ENCODE data around the gene MRTFB. TPM values are rescaled to one million over a fixed set of nuclear protein-coding genes. Genes with fewer than 3 reads are reported as not detected.

The MRTFB gene
- total RNA-seq, 1 donor from 2014 or later: 31.4 TPM

DNA sequence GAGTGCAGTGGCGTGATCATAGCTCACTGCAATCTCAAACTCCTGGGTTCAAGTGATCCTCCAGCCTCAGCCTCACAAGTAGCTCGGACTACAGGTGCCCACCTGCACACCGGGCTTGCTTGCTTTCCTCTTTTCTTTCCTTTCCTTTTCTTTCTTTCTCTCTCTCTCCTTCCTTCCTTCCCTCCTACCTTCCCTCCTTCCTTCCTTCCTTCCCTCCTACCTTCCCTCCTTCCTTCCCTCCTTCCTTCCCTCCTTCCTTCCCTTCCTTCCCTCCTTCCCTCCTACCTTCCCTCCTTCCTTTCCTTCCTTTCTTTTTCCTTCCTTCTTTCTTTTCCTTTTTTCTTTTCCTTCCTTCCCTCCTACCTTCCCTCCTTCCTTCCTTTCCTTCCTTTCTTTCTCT, 225.5 kb downstream of the MRTFB start:
- H3K27me3 Mint-ChIP-seq (ENCODE audit: unreplicated experiment): no peaks in the 10 kb centered on the region
- H3K27ac Mint-ChIP-seq (ENCODE audit: unreplicated experiment): no peak overlapping the region
- H3K36me3 Mint-ChIP-seq (ENCODE audit: unreplicated experiment): no peaks in the 10 kb centered on the region
- H3K4me3 Mint-ChIP-seq (ENCODE audit: unreplicated experiment): no peak overlapping the region
- no peaks in the 10 kb centered on the region for H3K9me3 Mint-ChIP-seq (ENCODE audit: unreplicated experiment)
- DNase-seq (ENCODE audit: extremely low spot score, unreplicated experiment): no peak
- peaks cover 9% of the 10 kb centered on the region for H3K4me1 Mint-ChIP-seq (ENCODE audit: unreplicated experiment)
- TF ChIP-seq CTCF (IDR thresholded peaks at IDR 0.05): no peak

DNA sequence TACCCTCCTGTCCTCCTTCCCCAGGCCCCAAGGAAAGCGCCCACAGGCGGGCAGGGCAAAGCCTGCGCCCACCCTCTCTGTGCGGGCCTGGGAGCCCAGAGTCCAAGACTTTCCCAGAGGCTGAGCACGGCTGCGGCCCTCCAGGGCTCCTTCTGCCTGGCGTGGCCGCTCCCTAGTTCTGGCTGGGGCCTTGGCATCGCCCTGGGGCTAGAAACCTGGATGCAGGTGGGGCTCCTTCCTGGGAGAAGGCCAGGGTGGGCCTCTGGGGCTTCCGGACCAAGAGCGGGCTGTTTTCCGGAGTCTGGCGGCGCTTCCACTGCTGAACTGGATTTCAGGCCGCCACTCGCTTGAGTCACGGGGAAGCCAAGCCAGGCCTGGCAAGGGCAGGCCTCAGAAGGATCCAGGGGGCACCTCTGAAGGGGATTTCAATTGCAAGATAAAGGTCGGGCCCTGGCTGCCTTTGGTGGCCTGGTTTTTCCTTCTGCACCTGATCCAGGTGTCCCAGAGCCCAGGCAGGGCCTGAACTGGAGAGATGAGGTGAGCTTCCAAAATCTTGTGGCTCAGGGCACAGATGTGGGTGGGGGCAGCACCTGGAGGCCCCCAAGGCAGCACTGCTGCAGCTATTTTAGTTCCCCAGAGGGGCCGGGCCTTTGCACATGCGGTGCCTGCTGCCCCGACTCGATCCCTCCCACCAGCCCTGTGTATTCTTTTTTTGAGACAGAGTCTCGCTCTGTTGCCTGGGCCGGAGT, 227.4 kb downstream of the MRTFB start:
- H3K4me3 Mint-ChIP-seq (ENCODE audit: unreplicated experiment): no peak overlapping the region
- no peak for TF ChIP-seq CTCF (IDR thresholded peaks at IDR 0.05)
- no peaks in the 10 kb centered on the region for H3K9me3 Mint-ChIP-seq (ENCODE audit: unreplicated experiment)
- H3K27me3 Mint-ChIP-seq (ENCODE audit: unreplicated experiment): no peaks in the 10 kb centered on the region
- no peaks in the 10 kb centered on the region for H3K36me3 Mint-ChIP-seq (ENCODE audit: unreplicated experiment)
- no peak for DNase-seq (ENCODE audit: extremely low spot score, unreplicated experiment)
- no peak overlapping the region for H3K27ac Mint-ChIP-seq (ENCODE audit: unreplicated experiment)
- peaks cover 13% of the 10 kb centered on the region for H3K4me1 Mint-ChIP-seq (ENCODE audit: unreplicated experiment)

DNA sequence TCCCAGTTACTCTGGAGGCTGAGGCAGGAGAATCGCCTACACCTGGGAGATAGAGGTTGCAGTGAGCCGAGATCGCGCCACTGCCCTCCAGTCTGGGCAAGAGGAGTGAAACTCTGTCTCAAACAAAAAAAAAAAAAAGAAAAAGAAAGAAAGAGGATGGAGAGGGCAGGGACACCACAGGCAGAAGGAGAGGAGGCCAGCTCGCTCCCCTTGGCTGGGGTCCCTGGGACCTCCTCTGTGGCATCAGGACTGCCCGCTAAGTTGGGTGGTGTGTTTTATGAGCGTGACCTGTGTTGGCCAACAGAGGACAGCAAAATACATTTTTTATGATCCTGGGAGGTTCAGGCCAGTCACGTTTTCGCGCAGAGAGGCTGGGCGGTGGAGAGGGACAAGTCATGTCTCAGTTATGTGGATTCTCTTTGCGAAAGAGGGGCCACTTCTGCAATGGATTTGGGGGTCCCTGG, 229.6 kb downstream of the MRTFB start:
- Mint-ChIP-seq H3K27ac (ENCODE audit: unreplicated experiment) (peak overlapping the region; percentile 74), H3K4me1 (ENCODE audit: unreplicated experiment) (peaks cover 31% of the 10 kb centered on the region), H3K4me3 (ENCODE audit: unreplicated experiment) (peak overlapping the region; percentile 79), H3K27me3 (ENCODE audit: unreplicated experiment) (no peaks in the 10 kb centered on the region), H3K9me3 (ENCODE audit: unreplicated experiment) (no peaks in the 10 kb centered on the region), H3K36me3 (ENCODE audit: unreplicated experiment) (no peaks in the 10 kb centered on the region)
- TF ChIP-seq CTCF (IDR thresholded peaks at IDR 0.05): peak; percentile 72
- no peak for DNase-seq (ENCODE audit: extremely low spot score, unreplicated experiment)

DNA sequence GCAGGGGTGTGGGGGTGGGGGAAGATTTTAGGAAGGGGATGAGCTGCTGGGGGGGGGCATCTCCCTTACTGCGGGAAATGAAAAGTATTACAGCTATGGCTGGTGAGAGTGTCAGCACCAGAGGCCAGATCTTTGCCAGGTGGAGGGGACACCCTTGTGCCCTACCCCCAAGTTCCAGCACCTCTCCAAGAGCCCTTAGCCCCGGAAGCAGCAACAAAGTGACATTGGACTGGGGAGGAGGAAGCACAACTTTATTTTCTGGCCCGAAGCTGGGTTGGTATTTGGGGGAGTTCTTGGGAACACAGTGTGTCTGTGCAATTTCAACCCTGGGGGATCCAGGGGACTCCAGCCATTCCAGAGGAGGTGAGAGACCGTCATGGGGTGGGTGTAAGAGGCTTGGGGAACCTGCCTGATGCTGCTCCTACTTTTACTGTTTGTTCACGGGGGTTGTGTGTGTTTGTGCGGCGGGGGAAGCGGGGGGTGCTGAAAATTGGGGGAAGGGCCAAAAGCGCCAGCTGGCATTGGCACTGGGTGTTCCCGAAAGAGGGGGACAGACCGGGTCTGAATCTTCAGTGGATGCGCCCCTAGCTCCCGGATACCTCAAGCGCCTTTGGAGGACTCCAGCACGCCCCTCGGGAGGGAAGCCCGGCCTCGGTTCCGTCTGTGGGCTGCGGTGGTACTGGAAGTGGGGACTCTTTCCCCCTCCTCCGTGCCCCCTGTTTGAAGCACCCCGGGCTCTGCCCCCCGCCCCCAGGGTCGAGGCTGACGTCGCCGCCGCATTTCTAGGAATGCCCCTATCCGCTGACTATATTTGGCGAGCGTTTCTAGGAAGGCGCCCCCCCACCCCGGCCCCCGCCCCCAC, 230.3 kb downstream of the MRTFB start:
- TF ChIP-seq CTCF (IDR thresholded peaks at IDR 0.05): no peak
- peaks cover 38% of the 10 kb centered on the region for H3K4me1 Mint-ChIP-seq (ENCODE audit: unreplicated experiment)
- H3K27me3 Mint-ChIP-seq (ENCODE audit: unreplicated experiment): no peaks in the 10 kb centered on the region
- H3K36me3 Mint-ChIP-seq (ENCODE audit: unreplicated experiment): no peaks in the 10 kb centered on the region
- DNase-seq (ENCODE audit: extremely low spot score, unreplicated experiment): no peak
- peak overlapping the region; percentile 79 for H3K4me3 Mint-ChIP-seq (ENCODE audit: unreplicated experiment)
- no peaks in the 10 kb centered on the region for H3K9me3 Mint-ChIP-seq (ENCODE audit: unreplicated experiment)
- H3K27ac Mint-ChIP-seq (ENCODE audit: unreplicated experiment): peak overlapping the region; percentile 74

DNA sequence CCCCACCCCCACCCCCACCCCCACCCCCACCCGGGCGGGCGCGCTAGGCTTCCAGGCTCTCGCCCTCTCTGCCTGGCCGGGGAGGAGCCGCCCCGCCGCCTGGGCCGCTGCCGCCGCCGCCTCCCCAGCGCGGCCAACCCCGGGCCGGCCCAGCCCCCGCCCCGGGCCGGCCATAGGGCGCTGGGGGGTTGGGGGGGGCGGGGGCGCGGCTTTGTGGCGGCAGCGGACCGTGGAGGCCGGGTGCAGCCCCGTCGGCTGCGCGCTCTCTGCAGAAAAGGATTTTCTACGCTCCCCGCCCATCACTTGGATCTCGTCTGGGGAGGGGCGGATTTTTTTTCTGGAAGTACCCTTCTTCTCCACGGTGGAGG, 230.9 kb downstream of the MRTFB start:
- Mint-ChIP-seq H3K27ac (ENCODE audit: unreplicated experiment) (no peak overlapping the region), H3K9me3 (ENCODE audit: unreplicated experiment) (no peaks in the 10 kb centered on the region), H3K27me3 (ENCODE audit: unreplicated experiment) (no peaks in the 10 kb centered on the region), H3K4me1 (ENCODE audit: unreplicated experiment) (peaks cover 44% of the 10 kb centered on the region), H3K36me3 (ENCODE audit: unreplicated experiment) (no peaks in the 10 kb centered on the region), H3K4me3 (ENCODE audit: unreplicated experiment) (peak overlapping the region; percentile 81)
- TF ChIP-seq CTCF (IDR thresholded peaks at IDR 0.05): no peak
- DNase-seq (ENCODE audit: extremely low spot score, unreplicated experiment): no peak
